Erythroblast (primary cell): ENCODE data around the gene PITRM1.
A peak's percentile ranks its signal among the peaks of the same experiment; 100 is the strongest.

Source experiments
- DNase-seq, 2 experiments: peaks; one replicate each; lab custom pipeline; 2025; lab: John Stamatoyannopoulos, UW
- GATA1 ChIP-seq: IDR thresholded peaks from 2 replicates; pipeline ENCODE4 v1.6.1; 2011; ENCODE audit warnings: low read depth, mild to moderate bottlenecking, control low read depth, low read length, moderate library complexity
- POLR2A ChIP-seq: IDR thresholded peaks from 2 replicates; pipeline ENCODE4 v1.6.1; 2011; ENCODE audit warnings: mild to moderate bottlenecking, low read length

PITRM1 gene

GRCh38 chr10:3169271-3169670, 3.3 kb downstream of the PITRM1 start:
- no peak for DNase-seq
- TF ChIP-seq POLR2A (no peak), GATA1 (no peak)

GRCh38 chr10:3167611-3168330, 4.8 kb downstream of the PITRM1 start:
- DNase-seq, result no peak

GRCh38 chr10:3166496-3167290, 5.9 kb downstream of the PITRM1 start:
- TF ChIP-seq POLR2A (no peak), GATA1 (no peak)
- no peak for DNase-seq

More at GRCh38 chr10:3167611-3168330, 4.8 kb downstream of the PITRM1 start:
- no peak for TF ChIP-seq GATA1
- no peak for TF ChIP-seq POLR2A

- no peak for DNase-seq
- no peak for TF ChIP-seq POLR2A
- no peak for TF ChIP-seq GATA1
Measured at GRCh38 chr10:3165196-3165595, 7.4 kb downstream of the PITRM1 start.

- DNase-seq, result no peak
- TF ChIP-seq GATA1 (no peak), POLR2A (no peak)
Measured at GRCh38 chr10:3163879-3164278, 8.7 kb downstream of the PITRM1 start.

GRCh38 chr10:3162533-3162932, 10.0 kb downstream of the PITRM1 start:
- TF ChIP-seq GATA1, result no peak
- DNase-seq, result peak in 1 of 2 experiments; percentile 7

GRCh38 chr10:3159152-3159551, 13.4 kb downstream of the PITRM1 start:
- no peak for DNase-seq
- TF ChIP-seq POLR2A (no peak), GATA1 (no peak)

- TF ChIP-seq POLR2A (no peak), GATA1 (no peak)
- no peak for DNase-seq
Measured at GRCh38 chr10:3154666-3155065, 17.9 kb downstream of the PITRM1 start.

- TF ChIP-seq GATA1 (no peak), POLR2A (no peak)
- DNase-seq, result no peak
Measured at GRCh38 chr10:3152566-3152935, 20.0 kb downstream of the PITRM1 start.

- no peak for TF ChIP-seq GATA1
- no peak for TF ChIP-seq POLR2A
- no peak for DNase-seq
Measured at GRCh38 chr10:3151889-3152565, 20.6 kb downstream of the PITRM1 start.

GRCh38 chr10:3150961-3151360, 21.6 kb downstream of the PITRM1 start:
- no peak for TF ChIP-seq POLR2A
- TF ChIP-seq GATA1, result no peak

GRCh38 chr10:3150366-3150765, 22.2 kb downstream of the PITRM1 start:
- no peak for TF ChIP-seq GATA1
- no peak for TF ChIP-seq POLR2A
- no peak for DNase-seq

More at GRCh38 chr10:3150961-3151360, 21.6 kb downstream of the PITRM1 start:
- DNase-seq, result no peak

- DNase-seq, result no peak
- no peak for TF ChIP-seq POLR2A
- TF ChIP-seq GATA1, result no peak
Measured at GRCh38 chr10:3149918-3150317, 22.7 kb downstream of the PITRM1 start.

- no peak for DNase-seq
- TF ChIP-seq GATA1 (no peak), POLR2A (no peak)
Measured at GRCh38 chr10:3148994-3149393, 23.6 kb downstream of the PITRM1 start.
